HepG2 (cell line): ENCODE data around the gene ENTPD6. TPM values are rescaled to one million over a fixed set of nuclear protein-coding genes. Genes with fewer than 3 reads are reported as not detected.
A peak's percentile ranks its signal among the peaks of the same experiment; 100 is the strongest.
"Not testable (repeated sequence)": the region's sequence is repeated elsewhere in the genome, so short reads cannot be mapped to it uniquely, and the experiment has no call there.

Source experiments
- FOXA3 ChIP-seq: IDR thresholded peaks from 2 replicates; pipeline ENCODE4 v1.6.1; 2016; ENCODE audit warnings: missing genetic modification reagents, missing compliant biosample characterization
- GABPA ChIP-seq, 2 experiments: IDR thresholded peaks; 2 replicates each; pipeline ENCODE4 v1.6.1; 2011 to 2016; ENCODE audit warnings: low read depth in 2 of 2, low read length in 1 of 2, missing biosample characterization in 1 of 2, missing genetic modification characterization in 1 of 2
- GABPB1 ChIP-seq: IDR thresholded peaks from 2 replicates; pipeline ENCODE4 v1.6.1; 2016; ENCODE audit warnings: mild to moderate bottlenecking, missing genetic modification reagents, moderate library complexity, missing compliant biosample characterization
- KDM2A ChIP-seq: sonication (generic); formaldehyde crosslinking; IDR thresholded peaks from 2 replicates; pipeline ENCODE4 v1.4.0; 2020; ENCODE audit warnings: low read depth, missing genetic modification reagents, borderline replicate concordance
- KDM6A ChIP-seq: IDR thresholded peaks from 2 replicates; pipeline ENCODE4 v1.6.1; 2016; ENCODE audit warnings: low read depth
- LCORL ChIP-seq, 2 experiments: fragments of 450-650 bp in 1 of 2; sonication (generic) in 1 of 2; formaldehyde crosslinking in 1 of 2; IDR thresholded peaks; 2 replicates each; pipeline versions ENCODE4 v1.5.0 to v1.6.1; 2017 to 2020; ENCODE audit warnings: antibody characterized with exemption in 1 of 2, missing genetic modification reagents in 1 of 2
- NR2F6 ChIP-seq, 2 experiments: IDR thresholded peaks; 2 replicates each; pipeline ENCODE4 v1.6.1; 2016; ENCODE audit warnings: antibody characterized with exemption in 1 of 2, mild to moderate bottlenecking in 1 of 2
- SALL1 ChIP-seq: sonication (generic); formaldehyde crosslinking; IDR thresholded peaks from 2 replicates; pipeline ENCODE4 v1.8.0; 2022; ENCODE audit warnings: mild to moderate bottlenecking, missing genetic modification reagents
- SMAD3 ChIP-seq: sonication (generic); formaldehyde crosslinking; IDR thresholded peaks from 2 replicates; pipeline ENCODE4 v1.4.0; 2020; ENCODE audit warnings: missing genetic modification reagents
- SMYD3 ChIP-seq: sonication (generic); formaldehyde crosslinking; IDR thresholded peaks from 2 replicates; pipeline ENCODE4 v1.8.1; 2023; ENCODE audit warnings: mild to moderate bottlenecking, missing genetic modification reagents
- SOX5 ChIP-seq: IDR thresholded peaks from 2 replicates; pipeline ENCODE4 v1.6.1; 2016; ENCODE audit warnings: borderline replicate concordance
- ZFP36L1 ChIP-seq: sonication (generic); formaldehyde crosslinking; IDR thresholded peaks from 2 replicates; pipeline ENCODE4 v1.8.0; 2022; ENCODE audit warnings: mild to moderate bottlenecking, missing genetic modification reagents, moderate library complexity
- ZFY ChIP-seq: sonication (generic); formaldehyde crosslinking; IDR thresholded peaks from 2 replicates; pipeline ENCODE4 v1.4.0; 2020; ENCODE audit warnings: missing genetic modification reagents
- ZNF792 ChIP-seq: IDR thresholded peaks from 2 replicates; pipeline ENCODE4 v1.6.1; 2016
- ZNF878 ChIP-seq: sonication (generic); formaldehyde crosslinking; IDR thresholded peaks from 2 replicates; pipeline ENCODE4 v1.8.1; 2023; ENCODE audit warnings: mild to moderate bottlenecking, missing genetic modification reagents, moderate library complexity
- polyA plus RNA-seq, 8 experiments: library from polyadenylated mRNA; depleted of rRNA in 3 of 8; stranded (reverse) in 7 of 8; unstranded in 1 of 8; fragments of >200 nt; fragmentation: Illumina TruSeq in 4 of 8; extraction: Trizol in 4 of 8; gene quantifications; 2 replicates each; pipeline versions ENCODE4 v1.2.1 to v1.2.3, GENCODE V29; 2011 to 2016; ENCODE audit warnings: low read depth in 4 of 8, missing spikeins in 1 of 8, mixed read lengths in 1 of 8; ENCODE audit not compliant: insufficient read depth in 1 of 8
- total RNA-seq, 5 experiments: library from RNA; depleted of rRNA; stranded (reverse); fragments of >200 nt; fragmentation: Illumina TruSeq; extraction: Trizol; gene quantifications; 2 replicates each; pipeline ENCODE4 v1.2.3, GENCODE V29; 2016; ENCODE audit warnings: low read depth in 1 of 5
- TF ChIP-seq, protein P1 (sequence below): sonication (generic); formaldehyde crosslinking; IDR thresholded peaks from 2 replicates; pipeline ENCODE4 v1.8.1; 2023; ENCODE audit warnings: mild to moderate bottlenecking, moderate library complexity, missing genetic modification reagents
- TF ChIP-seq, protein P2 (sequence below): sonication (generic); formaldehyde crosslinking; IDR thresholded peaks from 2 replicates; pipeline ENCODE4 v1.5.1; 2020; ENCODE audit warnings: mild to moderate bottlenecking, missing genetic modification reagents, borderline replicate concordance
- TF ChIP-seq, protein P3 (sequence below): IDR thresholded peaks from 2 replicates; pipeline ENCODE4 v1.6.1; 2016
- TF ChIP-seq, protein P4 (sequence below): sonication (generic); formaldehyde crosslinking; IDR thresholded peaks from 2 replicates; pipeline ENCODE4 v1.4.0; 2020; ENCODE audit warnings: missing genetic modification reagents, borderline replicate concordance

ENTPD6 gene
- total and polyA plus RNA-seq, 2 of the 13 experiments (the other 11 are each of a cell fraction or from before 2014, with no cell fraction given) = 164 to 172 TPM

GRCh38 chr20:25166105-25166782, 29.3 kb upstream of the ENTPD6 start (continued):
- TF ChIP-seq GABPB1 (CRISPR knock-in tag) = peak; percentile 59; the same call in 1 of the 2 replicates
- 0 out of 2 replicates have a peak, but pooled peaks have one; percentile 38 for TF ChIP-seq SALL1 (CRISPR knock-in tag)
- TF ChIP-seq SMAD3 (CRISPR knock-in tag) = 0 out of 2 replicates have a peak, but pooled peaks have one; percentile 69
- not testable (repeated sequence) for TF ChIP-seq LCORL (IDR thresholded peaks at IDR 0.05); GABPA (IDR thresholded peaks at IDR 0.05; ENCODE audit: low read depth, low read length); NR2F6 (IDR thresholded peaks at IDR 0.05)
- peak; percentile 86 for TF ChIP-seq LCORL (CRISPR knock-in tag; IDR thresholded peaks at IDR 0.05)
- TF ChIP-seq, protein P1, sequence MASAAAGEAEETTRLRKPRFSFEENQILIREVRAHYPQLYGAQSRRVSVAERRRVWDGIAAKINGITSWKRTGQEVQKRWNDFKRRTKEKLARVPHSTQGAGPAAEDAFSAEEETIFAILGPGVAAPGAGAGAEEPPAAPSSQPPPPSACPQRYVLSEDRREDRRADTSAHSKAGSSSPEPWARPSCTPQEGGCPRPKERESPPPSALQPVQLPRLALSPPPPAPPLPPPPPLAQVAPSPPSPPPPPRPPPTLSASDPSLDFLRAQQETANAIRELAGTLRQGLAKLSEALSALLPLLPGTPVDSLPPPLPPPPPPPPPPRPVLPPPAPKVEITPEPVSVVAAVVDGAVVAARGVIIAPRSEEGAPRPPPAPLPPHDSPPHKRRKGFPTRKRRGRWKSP = 0 out of 2 replicates have a peak, but pooled peaks have one; percentile 31
- TF ChIP-seq, protein P2, sequence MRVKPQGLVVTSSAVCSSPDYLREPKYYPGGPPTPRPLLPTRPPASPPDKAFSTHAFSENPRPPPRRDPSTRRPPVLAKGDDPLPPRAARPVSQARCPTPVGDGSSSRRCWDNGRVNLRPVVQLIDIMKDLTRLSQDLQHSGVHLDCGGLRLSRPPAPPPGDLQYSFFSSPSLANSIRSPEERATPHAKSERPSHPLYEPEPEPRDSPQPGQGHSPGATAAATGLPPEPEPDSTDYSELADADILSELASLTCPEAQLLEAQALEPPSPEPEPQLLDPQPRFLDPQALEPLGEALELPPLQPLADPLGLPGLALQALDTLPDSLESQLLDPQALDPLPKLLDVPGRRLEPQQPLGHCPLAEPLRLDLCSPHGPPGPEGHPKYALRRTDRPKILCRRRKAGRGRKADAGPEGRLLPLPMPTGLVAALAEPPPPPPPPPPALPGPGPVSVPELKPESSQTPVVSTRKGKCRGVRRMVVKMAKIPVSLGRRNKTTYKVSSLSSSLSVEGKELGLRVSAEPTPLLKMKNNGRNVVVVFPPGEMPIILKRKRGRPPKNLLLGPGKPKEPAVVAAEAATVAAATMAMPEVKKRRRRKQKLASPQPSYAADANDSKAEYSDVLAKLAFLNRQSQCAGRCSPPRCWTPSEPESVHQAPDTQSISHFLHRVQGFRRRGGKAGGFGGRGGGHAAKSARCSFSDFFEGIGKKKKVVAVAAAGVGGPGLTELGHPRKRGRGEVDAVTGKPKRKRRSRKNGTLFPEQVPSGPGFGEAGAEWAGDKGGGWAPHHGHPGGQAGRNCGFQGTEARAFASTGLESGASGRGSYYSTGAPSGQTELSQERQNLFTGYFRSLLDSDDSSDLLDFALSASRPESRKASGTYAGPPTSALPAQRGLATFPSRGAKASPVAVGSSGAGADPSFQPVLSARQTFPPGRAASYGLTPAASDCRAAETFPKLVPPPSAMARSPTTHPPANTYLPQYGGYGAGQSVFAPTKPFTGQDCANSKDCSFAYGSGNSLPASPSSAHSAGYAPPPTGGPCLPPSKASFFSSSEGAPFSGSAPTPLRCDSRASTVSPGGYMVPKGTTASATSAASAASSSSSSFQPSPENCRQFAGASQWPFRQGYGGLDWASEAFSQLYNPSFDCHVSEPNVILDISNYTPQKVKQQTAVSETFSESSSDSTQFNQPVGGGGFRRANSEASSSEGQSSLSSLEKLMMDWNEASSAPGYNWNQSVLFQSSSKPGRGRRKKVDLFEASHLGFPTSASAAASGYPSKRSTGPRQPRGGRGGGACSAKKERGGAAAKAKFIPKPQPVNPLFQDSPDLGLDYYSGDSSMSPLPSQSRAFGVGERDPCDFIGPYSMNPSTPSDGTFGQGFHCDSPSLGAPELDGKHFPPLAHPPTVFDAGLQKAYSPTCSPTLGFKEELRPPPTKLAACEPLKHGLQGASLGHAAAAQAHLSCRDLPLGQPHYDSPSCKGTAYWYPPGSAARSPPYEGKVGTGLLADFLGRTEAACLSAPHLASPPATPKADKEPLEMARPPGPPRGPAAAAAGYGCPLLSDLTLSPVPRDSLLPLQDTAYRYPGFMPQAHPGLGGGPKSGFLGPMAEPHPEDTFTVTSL (CRISPR knock-in tag) = peak; percentile 74; the same call in 1 of the 2 replicates
- TF ChIP-seq KDM2A (CRISPR knock-in tag) = peak; percentile 41; the same call in 1 of the 2 replicates
- TF ChIP-seq ZNF878 (CRISPR knock-in tag) = peak; percentile 72; the same call in 1 of the 2 replicates
- TF ChIP-seq ZFP36L1 (CRISPR knock-in tag) = 0 out of 2 replicates have a peak, but pooled peaks have one; percentile 36
- 0 out of 2 replicates have a peak, but pooled peaks have one; percentile 33 for TF ChIP-seq ZFY (CRISPR knock-in tag)
- TF ChIP-seq SMYD3 (CRISPR knock-in tag) = 0 out of 2 replicates have a peak, but pooled peaks have one; percentile 37
- peak; percentile 47 for TF ChIP-seq GABPA (CRISPR knock-in tag; IDR thresholded peaks at IDR 0.05; ENCODE audit: low read depth)
- TF ChIP-seq SOX5 (CRISPR knock-in tag) = peak; percentile 53; the same call in 1 of the 2 replicates
- TF ChIP-seq, protein P3, sequence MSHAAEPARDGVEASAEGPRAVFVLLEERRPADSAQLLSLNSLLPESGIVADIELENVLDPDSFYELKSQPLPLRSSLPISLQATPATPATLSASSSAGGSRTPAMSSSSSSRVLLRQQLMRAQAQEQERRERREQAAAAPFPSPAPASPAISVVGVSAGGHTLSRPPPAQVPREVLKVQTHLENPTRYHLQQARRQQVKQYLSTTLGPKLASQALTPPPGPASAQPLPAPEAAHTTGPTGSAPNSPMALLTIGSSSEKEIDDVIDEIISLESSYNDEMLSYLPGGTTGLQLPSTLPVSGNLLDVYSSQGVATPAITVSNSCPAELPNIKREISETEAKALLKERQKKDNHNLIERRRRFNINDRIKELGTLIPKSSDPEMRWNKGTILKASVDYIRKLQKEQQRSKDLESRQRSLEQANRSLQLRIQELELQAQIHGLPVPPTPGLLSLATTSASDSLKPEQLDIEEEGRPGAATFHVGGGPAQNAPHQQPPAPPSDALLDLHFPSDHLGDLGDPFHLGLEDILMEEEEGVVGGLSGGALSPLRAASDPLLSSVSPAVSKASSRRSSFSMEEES = peak; percentile 71
- peak; percentile 50 for TF ChIP-seq NR2F6 (CRISPR knock-in tag; IDR thresholded peaks at IDR 0.05)
- TF ChIP-seq, protein P4, sequence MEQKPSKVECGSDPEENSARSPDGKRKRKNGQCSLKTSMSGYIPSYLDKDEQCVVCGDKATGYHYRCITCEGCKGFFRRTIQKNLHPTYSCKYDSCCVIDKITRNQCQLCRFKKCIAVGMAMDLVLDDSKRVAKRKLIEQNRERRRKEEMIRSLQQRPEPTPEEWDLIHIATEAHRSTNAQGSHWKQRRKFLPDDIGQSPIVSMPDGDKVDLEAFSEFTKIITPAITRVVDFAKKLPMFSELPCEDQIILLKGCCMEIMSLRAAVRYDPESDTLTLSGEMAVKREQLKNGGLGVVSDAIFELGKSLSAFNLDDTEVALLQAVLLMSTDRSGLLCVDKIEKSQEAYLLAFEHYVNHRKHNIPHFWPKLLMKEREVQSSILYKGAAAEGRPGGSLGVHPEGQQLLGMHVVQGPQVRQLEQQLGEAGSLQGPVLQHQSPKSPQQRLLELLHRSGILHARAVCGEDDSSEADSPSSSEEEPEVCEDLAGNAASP (CRISPR knock-in tag) = peak; percentile 40; the same call in 1 of the 2 replicates
- peak; percentile 64; the same call in 1 of the 2 replicates for TF ChIP-seq ZNF792 (CRISPR knock-in tag)
- peak; percentile 62; the same call in 1 of the 2 replicates for TF ChIP-seq KDM6A (CRISPR knock-in tag)
- TF ChIP-seq FOXA3 = peak; percentile 95
